Testis (tissue), 2 donors: ENCODE data around the gene SNRPA.

Source experiments
- CTCF ChIP-seq, 3 experiments: fragments of 450-650 bp in 2 of 3; fragments of 200-600 bp in 1 of 3; sonication (generic) in 1 of 3; IDR thresholded peaks; one replicate each; pipeline ENCODE4 v1.5.1; 2016 to 2019; ENCODE audit warnings: antibody characterized with exemption in 3 of 3, mild to moderate bottlenecking in 2 of 3, moderate library complexity in 1 of 3
- POLR2A ChIP-seq: fragments of 450-650 bp; IDR thresholded peaks from one replicate; pipeline ENCODE4 v1.6.1; 2017; ENCODE audit warnings: antibody characterized with exemption, mild to moderate bottlenecking, moderate library complexity

- TF ChIP-seq POLR2A: peak; percentile 94
- peak in 2 of 3 experiments; percentile 23 to 33 for TF ChIP-seq CTCF (IDR thresholded peaks at IDR 0.05)
These were observed 34.3 kb upstream of the SNRPA start, which contains the start of the genes COQ8B and ITPKC for GRCh38 chr19:40716482-40717324.
